ENCODE measurements around the gene GJA4.
A peak's percentile ranks its signal among the peaks of the same experiment; 100 is the strongest.

- TF ChIP-seq CTCF (conservative IDR thresholded peaks at IDR 0.05 in 1 of 2, IDR thresholded peaks at IDR 0.05 in 1 of 2; ENCODE audit: extremely low read depth in 1 of 2, insufficient read depth in 1 of 2, low read depth in 1 of 2, low read length in 2 of 2), result peak in 1 of 2 donors; percentile 15
- no peak for TF ChIP-seq EZH2 (IDR thresholded peaks at IDR 0.05; ENCODE audit: borderline replicate concordance, low read length)
Observed at GRCh38 chr1:34759503-34760357, 33.1 kb upstream of the GJA4 start, which contains the start of gene GJB4.

All from mammary epithelial cell (primary cell).